Measurements from ENCODE around the gene RRP1B. TPM values are rescaled to one million over a fixed set of nuclear protein-coding genes. Genes with fewer than 3 reads are reported as not detected.
A peak's percentile ranks its signal among the peaks of the same experiment; 100 is the strongest.

The RRP1B gene
- polyA plus RNA-seq, 2 of the 4 experiments (the other 2 are of a cell fraction), result 32.5 TPM

DNA sequence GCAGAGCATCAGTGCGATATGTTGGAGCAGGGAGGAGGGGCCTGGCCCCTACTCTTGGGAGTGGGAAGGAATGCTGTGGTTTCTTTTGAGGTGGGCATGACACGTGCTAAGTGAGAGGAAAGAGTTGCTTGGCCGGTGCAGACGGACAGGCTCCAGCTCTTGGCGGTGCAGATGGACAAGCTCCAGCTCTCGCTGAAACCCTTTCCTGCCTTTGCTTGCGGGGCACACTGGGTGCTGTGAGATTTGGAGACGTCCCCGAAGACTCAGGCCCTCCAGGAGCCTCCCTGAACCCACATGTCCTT is 75.5 kb downstream of the RRP1B start:
- Histone ChIP-seq H3K4me3 (no peak overlapping the region), H3K4me1 (peaks cover 94% of the 10 kb centered on the region), H3K9me3 (no peaks in the 10 kb centered on the region), H3K27ac (peak overlapping the region in 1 of 2 experiments; percentile 99; a peak in 4 of 6 replicates), H3K4me2 (no peak overlapping the region)
- TF ChIP-seq KDM5A (IDR thresholded peaks at IDR 0.05), result no peak
- no peak for TF ChIP-seq SREBF2 (IDR thresholded peaks at IDR 0.05)
- no peak for TF ChIP-seq HOXB5 (CRISPR knock-in tag; IDR thresholded peaks at IDR 0.05)
- no peak for TF ChIP-seq HOXB13 (CRISPR knock-in tag; IDR thresholded peaks at IDR 0.05; ENCODE audit: low read depth)
- TF ChIP-seq, protein P1, sequence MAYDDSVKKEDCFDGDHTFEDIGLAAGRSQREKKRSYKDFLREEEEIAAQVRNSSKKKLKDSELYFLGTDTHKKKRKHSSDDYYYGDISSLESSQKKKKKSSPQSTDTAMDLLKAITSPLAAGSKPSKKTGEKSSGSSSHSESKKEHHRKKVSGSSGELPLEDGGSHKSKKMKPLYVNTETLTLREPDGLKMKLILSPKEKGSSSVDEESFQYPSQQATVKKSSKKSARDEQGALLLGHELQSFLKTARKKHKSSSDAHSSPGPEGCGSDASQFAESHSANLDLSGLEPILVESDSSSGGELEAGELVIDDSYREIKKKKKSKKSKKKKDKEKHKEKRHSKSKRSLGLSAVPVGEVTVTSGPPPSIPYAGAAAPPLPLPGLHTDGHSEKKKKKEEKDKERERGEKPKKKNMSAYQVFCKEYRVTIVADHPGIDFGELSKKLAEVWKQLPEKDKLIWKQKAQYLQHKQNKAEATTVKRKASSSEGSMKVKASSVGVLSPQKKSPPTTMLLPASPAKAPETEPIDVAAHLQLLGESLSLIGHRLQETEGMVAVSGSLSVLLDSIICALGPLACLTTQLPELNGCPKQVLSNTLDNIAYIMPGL (CRISPR knock-in tag; IDR thresholded peaks at IDR 0.05; ENCODE audit: borderline replicate concordance), result no peak
- no peak for TF ChIP-seq EHF (CRISPR knock-in tag; IDR thresholded peaks at IDR 0.05)
- TF ChIP-seq MAZ (IDR thresholded peaks at IDR 0.05; ENCODE audit: borderline replicate concordance, low read depth, low read length), result no peak
- TF ChIP-seq, protein P2, sequence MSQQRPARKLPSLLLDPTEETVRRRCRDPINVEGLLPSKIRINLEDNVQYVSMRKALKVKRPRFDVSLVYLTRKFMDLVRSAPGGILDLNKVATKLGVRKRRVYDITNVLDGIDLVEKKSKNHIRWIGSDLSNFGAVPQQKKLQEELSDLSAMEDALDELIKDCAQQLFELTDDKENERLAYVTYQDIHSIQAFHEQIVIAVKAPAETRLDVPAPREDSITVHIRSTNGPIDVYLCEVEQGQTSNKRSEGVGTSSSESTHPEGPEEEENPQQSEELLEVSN (IDR thresholded peaks at IDR 0.05; ENCODE audit: borderline replicate concordance, low read depth), result no peak
- TF ChIP-seq KDM1A (IDR thresholded peaks at IDR 0.05; ENCODE audit: low read depth), result no peak
- TF ChIP-seq HOXA7 (CRISPR knock-in tag; IDR thresholded peaks at IDR 0.05), result no peak
- TF ChIP-seq POLR2A (IDR thresholded peaks at IDR 0.05; ENCODE audit: low read length), result no peak
- no peak for TF ChIP-seq ZFP36 (IDR thresholded peaks at IDR 0.05; ENCODE audit: borderline replicate concordance, partially characterized antibody)
- DNase-seq (ENCODE audit: low read depth in 1 of 2, low spot score in 1 of 2) (no peak), ATAC-seq (no peak), FAIRE-seq (no peak)
- POLR2A ChIA-PET, result no interaction called here
- CTCF ChIA-PET, result interaction anchor here (1.5 kb wide), 1 partner anchor 22 kb away, joined by 3 read pairs; no protein-coding TSS in a partner anchor
- 88% methylated on average over 7 of the region's 9 CpGs for WGBS (ENCODE audit: missing lambda C conversion rate)

DNA sequence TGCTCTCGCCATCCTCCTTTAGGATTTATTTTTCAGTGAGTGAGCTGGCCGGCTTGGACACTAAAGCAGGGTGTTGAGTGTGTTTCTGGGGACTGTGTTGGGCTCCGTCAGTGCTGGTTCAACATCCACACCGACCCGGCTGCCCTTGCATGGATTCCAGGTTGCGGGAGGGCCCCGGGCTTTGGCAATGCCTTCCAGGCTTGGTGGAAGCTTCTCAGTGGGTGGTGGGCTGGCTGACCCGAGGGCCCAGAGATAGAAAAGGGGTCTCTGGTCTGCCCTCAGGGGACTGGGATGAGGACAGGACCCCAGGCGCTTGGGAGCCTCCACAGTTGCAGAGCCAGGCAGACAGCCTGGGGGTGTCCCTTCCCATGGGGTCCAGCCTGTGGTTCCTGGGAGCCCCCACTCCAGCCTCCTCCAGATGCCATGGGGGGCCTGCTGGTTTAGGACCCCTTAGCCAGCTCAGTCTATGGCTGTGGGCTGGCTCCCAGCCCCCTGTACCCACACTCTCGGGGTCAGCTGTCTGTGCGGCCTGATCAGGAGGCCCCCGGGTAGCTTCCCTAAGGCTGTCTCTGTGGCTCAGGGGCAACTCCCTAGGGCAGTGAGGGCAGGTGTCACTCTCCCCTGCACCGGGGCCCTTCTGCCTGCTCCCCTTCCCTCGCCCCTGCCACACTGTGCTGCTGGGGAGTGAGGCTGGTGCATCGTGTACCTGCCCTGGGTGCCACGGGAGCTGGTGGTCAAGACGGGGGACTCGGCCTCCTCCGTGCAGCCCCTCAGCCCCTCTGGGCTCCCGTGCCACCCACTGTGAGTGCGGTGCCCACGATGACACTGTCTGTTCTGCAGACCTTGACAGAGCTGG is 76.1 kb downstream of the RRP1B start:
- DNase-seq (ENCODE audit: low read depth in 1 of 2, low spot score in 1 of 2), result no peak
- no peaks in the 10 kb centered on the region for H3K9me3 ChIP-seq
- H3K4me3 ChIP-seq, result no peak overlapping the region
- peak overlapping the region in 1 of 2 experiments; percentile 99; a peak in 3 of 6 replicates for H3K27ac ChIP-seq
- peaks cover 94% of the 10 kb centered on the region for H3K4me1 ChIP-seq
- TF ChIP-seq, protein P3, sequence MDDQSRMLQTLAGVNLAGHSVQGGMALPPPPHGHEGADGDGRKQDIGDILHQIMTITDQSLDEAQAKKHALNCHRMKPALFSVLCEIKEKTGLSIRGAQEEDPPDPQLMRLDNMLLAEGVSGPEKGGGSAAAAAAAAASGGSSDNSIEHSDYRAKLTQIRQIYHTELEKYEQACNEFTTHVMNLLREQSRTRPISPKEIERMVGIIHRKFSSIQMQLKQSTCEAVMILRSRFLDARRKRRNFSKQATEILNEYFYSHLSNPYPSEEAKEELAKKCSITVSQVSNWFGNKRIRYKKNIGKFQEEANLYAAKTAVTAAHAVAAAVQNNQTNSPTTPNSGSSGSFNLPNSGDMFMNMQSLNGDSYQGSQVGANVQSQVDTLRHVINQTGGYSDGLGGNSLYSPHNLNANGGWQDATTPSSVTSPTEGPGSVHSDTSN (IDR thresholded peaks at IDR 0.05), result no peak
- no peak for TF ChIP-seq RCOR1 (IDR thresholded peaks at IDR 0.05; ENCODE audit: low read depth, low read length)
- no peak for TF ChIP-seq KDM5A (IDR thresholded peaks at IDR 0.05)
- no peak for TF ChIP-seq POLR2AphosphoS2 (conservative IDR thresholded peaks at IDR 0.05; ENCODE audit: low read length)
- no peak for TF ChIP-seq MYC (IDR thresholded peaks at IDR 0.05; ENCODE audit: borderline replicate concordance, low read length)
- TF ChIP-seq EHMT2 (IDR thresholded peaks at IDR 0.05; ENCODE audit: low read depth), result no peak
- TF ChIP-seq NPAS2 (CRISPR knock-in tag; IDR thresholded peaks at IDR 0.05; ENCODE audit: borderline replicate concordance), result no peak
- no peak for TF ChIP-seq NR3C1 (IDR thresholded peaks at IDR 0.05)
- TF ChIP-seq PHF8 (IDR thresholded peaks at IDR 0.05; ENCODE audit: borderline replicate concordance, low read depth), result no peak
- TF ChIP-seq ZSCAN20 (CRISPR knock-in tag; IDR thresholded peaks at IDR 0.05), result no peak
- no peak for TF ChIP-seq ESRRA (IDR thresholded peaks at IDR 0.05; ENCODE audit: borderline replicate concordance, low read length)
- no peak for TF ChIP-seq RFX5 (IDR thresholded peaks at IDR 0.05)
- no peak for TF ChIP-seq FOSB (CRISPR knock-in tag; IDR thresholded peaks at IDR 0.05)
- no peak for TF ChIP-seq BHLHE40 (IDR thresholded peaks at IDR 0.05; ENCODE audit: low read depth, low read length)
- no peak for TF ChIP-seq FOXS1 (CRISPR knock-in tag; IDR thresholded peaks at IDR 0.05)
- no peak for TF ChIP-seq RARB (CRISPR knock-in tag; IDR thresholded peaks at IDR 0.05)
- no peak for TF ChIP-seq CHD2 (IDR thresholded peaks at IDR 0.05; ENCODE audit: low read length, partially characterized antibody)
- CTCF ChIA-PET, result interaction anchor here (1.5 kb wide), 1 partner anchor 22 kb away, joined by 3 read pairs; no protein-coding TSS in a partner anchor
- POLR2A ChIA-PET, result no interaction called here
- FAIRE-seq, result no peak
- H3K4me2 ChIP-seq, result no peak overlapping the region
- no peak for ATAC-seq
- 90% methylated on average over 17 of the region's 22 CpGs for WGBS (ENCODE audit: missing lambda C conversion rate)
